B cell (primary cell): ENCODE measurements around the gene SCN11A. TPM values are rescaled to one million over a fixed set of nuclear protein-coding genes. Genes with fewer than 3 reads are reported as not detected.

ENCODE experiments used
- ATAC-seq: fragments of 200-7000 bp; cut with Tn5 transposase; one replicate; pipeline ENCODE4 v1.10.0; 2021; ENCODE audit warnings: low read depth, mild to moderate bottlenecking, moderate number of reproducible peaks, moderate library complexity
- CTCF ChIA-PET: fragments of 350-600 bp; sonication (Branson Sonifier 250); formaldehyde crosslinking; loops from one replicate; lab custom pipeline; 2021; ENCODE audit warnings: antibody characterized with exemption, inconsistent platforms; lab: Charles Lee
- POLR2A ChIA-PET: fragments of 350-600 bp; sonication (Branson Sonifier 250); formaldehyde crosslinking; loops from one replicate; lab custom pipeline; 2021; ENCODE audit warnings: antibody characterized with exemption; lab: Charles Lee
- DNase-seq: peaks from one replicate; pipeline ENCODE4 v3.0.0; 2013
- H2AFZ ChIP-seq: 2 replicates; pipeline ENCODE4 v1.6.1; 2012; ENCODE audit warnings: mild to moderate bottlenecking, low read depth, low read length; ENCODE audit not compliant: insufficient read depth, poor library complexity, severe bottlenecking
- H3K27ac ChIP-seq, 2 donors: 1 replicate in 1 of 2; 2 replicates in 1 of 2; pipeline ENCODE4 v1.5.1; 2012 to 2013; ENCODE audit warnings: low read length in 2 of 2, mild to moderate bottlenecking in 2 of 2, moderate library complexity in 1 of 2
- H3K27me3 ChIP-seq, 4 experiments: fragments of 200-600 bp in 1 of 4; sonication (generic) in 1 of 4; replicated peaks in 1 of 4; 1 replicate in 2 of 4; 2 replicates in 2 of 4; pipeline versions ENCODE4 v1.6.1 to v1.7.0; 2013 to 2016; ENCODE audit warnings: low read length in 3 of 4, mild to moderate bottlenecking in 2 of 4, mixed read lengths in 1 of 4, moderate library complexity in 1 of 4; ENCODE audit not compliant: insufficient read depth in 4 of 4, control insufficient read depth in 3 of 4; ENCODE audit errors: control extremely low read depth in 1 of 4
- H3K36me3 ChIP-seq, 2 experiments: replicated peaks in 1 of 2; 1 replicate in 1 of 2; 2 replicates in 1 of 2; pipeline versions ENCODE4 v1.6.1 to v1.7.1; 2013; ENCODE audit warnings: low read length in 1 of 2; ENCODE audit not compliant: insufficient read depth in 2 of 2, control insufficient read depth in 1 of 2; ENCODE audit errors: control extremely low read depth in 1 of 2, extremely low read depth in 1 of 2
- H3K4me1 ChIP-seq, 2 donors: fragments of 200-600 bp in 1 of 2; sonication (generic) in 1 of 2; 1 replicate in 1 of 2; 2 replicates in 1 of 2; pipeline versions ENCODE4 v1.5.1 to v1.6.1; 2013 to 2017; ENCODE audit warnings: low read length in 2 of 2; ENCODE audit not compliant: control insufficient read depth in 2 of 2, insufficient read depth in 2 of 2
- H3K4me2 ChIP-seq: replicated peaks from 2 replicates; pipeline ENCODE3; 2012; ENCODE audit warnings: mild to moderate bottlenecking, low read depth, low read length; ENCODE audit not compliant: poor library complexity, severe bottlenecking
- H3K4me3 ChIP-seq, 5 experiments: fragments of 200-600 bp in 1 of 5; sonication (generic) in 1 of 5; 1 replicate in 3 of 5; 2 replicates in 2 of 5; pipeline versions ENCODE4 v1.5.1 to v1.7.0; 2011 to 2016; ENCODE audit warnings: low read length in 4 of 5, mild to moderate bottlenecking in 4 of 5, low read depth in 2 of 5, control low read depth in 1 of 5, moderate library complexity in 1 of 5; ENCODE audit not compliant: insufficient read depth in 1 of 5; ENCODE audit errors: control extremely low read depth in 1 of 5, extremely low read depth in 1 of 5
- H3K79me2 ChIP-seq: fragments of 200-600 bp; sonication (generic); one replicate; pipeline ENCODE4 v1.6.0; 2016; ENCODE audit warnings: low read length; ENCODE audit not compliant: control insufficient read depth, insufficient read depth
- H3K9ac ChIP-seq: fragments of 200-600 bp; sonication (generic); 2 replicates; pipeline ENCODE4 v1.6.1; 2017; ENCODE audit warnings: mild to moderate bottlenecking, low read length, moderate library complexity
- H3K9me3 ChIP-seq, 3 donors: one replicate each; pipeline versions ENCODE4 v1.6.1 to v1.7.1; 2013; ENCODE audit warnings: low read length in 2 of 3; ENCODE audit not compliant: control insufficient read depth in 2 of 3, insufficient read depth in 1 of 3; ENCODE audit errors: control extremely low read depth in 1 of 3
- H4K20me1 ChIP-seq: 2 replicates; pipeline ENCODE4 v1.6.0; 2012; ENCODE audit warnings: mild to moderate bottlenecking, low read length; ENCODE audit not compliant: insufficient read depth, control insufficient read depth, poor library complexity, severe bottlenecking
- H3K27ac Mint-ChIP-seq: one replicate; pipeline ENCODE4 v1.8.0; 2021; ENCODE audit warnings: mixed read lengths
- H3K27me3 Mint-ChIP-seq: one replicate; pipeline ENCODE4 v1.8.0; 2021; ENCODE audit warnings: mixed read lengths
- H3K4me1 Mint-ChIP-seq: one replicate; pipeline ENCODE4 v1.8.0; 2021; ENCODE audit warnings: mixed read lengths
- H3K4me3 Mint-ChIP-seq: one replicate; pipeline ENCODE4 v1.8.0; 2021; ENCODE audit warnings: mixed read lengths
- H3K9me3 Mint-ChIP-seq: one replicate; pipeline ENCODE4 v1.8.0; 2022; ENCODE audit warnings: mixed read lengths; ENCODE audit not compliant: insufficient read depth
- CTCF ChIP-seq: fragments of 200-600 bp; IDR thresholded peaks from one replicate; pipeline ENCODE4 v1.8.0; 2022; ENCODE audit warnings: antibody characterized with exemption, mild to moderate bottlenecking
- EZH2 ChIP-seq: IDR thresholded peaks from 2 replicates; pipeline ENCODE4 v1.6.1; 2012; ENCODE audit warnings: borderline replicate concordance, low read depth, mild to moderate bottlenecking, moderate library complexity, low read length; ENCODE audit not compliant: insufficient read depth, poor library complexity, severe bottlenecking
- WGBS: methylation state at CpG from one replicate; pipeline ENCODE4 v1.1.5; 2013; ENCODE audit warnings: missing lambda C conversion rate; ENCODE audit not compliant: insufficient coverage; 5-methylcytosine and 5-hydroxymethylcytosine counted together
- intact Hi-C: fragments of 100-400 bp; cut with micrococcal nuclease; formaldehyde crosslinking; loops from one replicate; pipeline ENCODE4 v1.10.0; 2022
- polyA plus RNA-seq: library from polyadenylated mRNA; depleted of rRNA; stranded (reverse); fragments of >200 nt; gene quantifications from 2 replicates; pipeline ENCODE4 v1.2.3, GENCODE V29; 2012
- total RNA-seq, 2 donors: library from RNA; stranded (reverse); fragments of 120-200 nt in 1 of 2; gene quantifications; 1 replicate in 1 of 2; 2 replicates in 1 of 2; pipeline versions ENCODE4 v1.2.3 to v1.2.4, GENCODE V29; 2013 to 2022

Gene SCN11A
- total and polyA plus RNA-seq, 2 donors (not counting 1 experiment from before 2014, with no cell fraction given): 0.07 to 0.25 TPM

GRCh38 chr3:39019299-39019698 is 32.4 kb downstream of the SCN11A start:
- Histone ChIP-seq H3K27me3 (peaks cover 0 to 9% (median 0%) of the 10 kb centered on the region in 4 experiments), H3K79me2 (no peaks in the 10 kb centered on the region), H3K9ac (no peak overlapping the region), H3K4me3 (no peak overlapping the region), H3K4me2 (no peak overlapping the region), H3K36me3 (no peaks in the 10 kb centered on the region), H3K27ac (no peak overlapping the region), H2AFZ (no peak overlapping the region), H3K4me1 (no peaks in the 10 kb centered on the region), H4K20me1 (no peaks in the 10 kb centered on the region), H3K9me3 (no peaks in the 10 kb centered on the region)
- no CpG with 5 or more reads among the region's 2 CpGs for WGBS
- DNase-seq (no peak), ATAC-seq (no peak)
- CTCF ChIA-PET: no interaction called here
- peaks cover 13% of the 10 kb centered on the region for H3K27me3 Mint-ChIP-seq
- no peak overlapping the region for H3K4me3 Mint-ChIP-seq
- POLR2A ChIA-PET: no interaction called here
- TF ChIP-seq EZH2 (no peak), CTCF (no peak)
- intact Hi-C loops: no loop called here
- H3K9me3 Mint-ChIP-seq: no peaks in the 10 kb centered on the region
- H3K27ac Mint-ChIP-seq: no peak overlapping the region
- H3K4me1 Mint-ChIP-seq: no peaks in the 10 kb centered on the region

GRCh38 chr3:39015418-39015817 is 36.3 kb downstream of the SCN11A start:
- H3K4me1 Mint-ChIP-seq: peaks cover 2% of the 10 kb centered on the region
- CTCF ChIA-PET: no interaction called here

More at GRCh38 chr3:39015418-39015817, 36.3 kb downstream of the SCN11A start:
- Mint-ChIP-seq H3K27ac (no peak overlapping the region), H3K9me3 (no peaks in the 10 kb centered on the region), H3K27me3 (peaks cover 17% of the 10 kb centered on the region), H3K4me3 (no peak overlapping the region)
- WGBS: 100% methylated on average over 2 of the region's 3 CpGs
- Histone ChIP-seq H3K79me2 (no peaks in the 10 kb centered on the region), H3K27ac (no peak overlapping the region), H3K27me3 (peaks cover 0 to 13% (median 0%) of the 10 kb centered on the region in 4 experiments), H3K4me1 (no peaks in the 10 kb centered on the region), H3K4me2 (no peak overlapping the region), H4K20me1 (no peaks in the 10 kb centered on the region), H3K4me3 (no peak overlapping the region), H3K9me3 (no peaks in the 10 kb centered on the region), H3K9ac (no peak overlapping the region), H3K36me3 (no peaks in the 10 kb centered on the region), H2AFZ (no peak overlapping the region)
- ATAC-seq: no peak
- intact Hi-C loops: no loop called here
- TF ChIP-seq EZH2 (no peak), CTCF (no peak)
- no peak for DNase-seq
- POLR2A ChIA-PET: no interaction called here
